Right ventricle myocardium inferior (tissue), 1 donor: Measurements from ENCODE around the gene TNFSF8. TPM values are rescaled to one million over a fixed set of nuclear protein-coding genes. Genes with fewer than 3 reads are reported as not detected.
A peak's percentile ranks its signal among the peaks of the same experiment; 100 is the strongest.

Experiments used
- ATAC-seq: fragments of 200-7000 bp; cut with Tn5 transposase; one replicate; pipeline ENCODE4 v1.9.1; 2020; ENCODE audit warnings: mild to moderate bottlenecking, moderate library complexity
- DNase-seq: peaks from one replicate; pipeline ENCODE4 v3.0.0; 2021; ENCODE audit errors: missing footprints
- intact Hi-C: fragments of 100-400 bp; cut with DNase I; formaldehyde crosslinking; loops from one replicate; pipeline ENCODE4 v1.11.0; 2022
- total RNA-seq: library from RNA; stranded (reverse); fragmentation: NEBNext Ultra II Directional; extraction: Animal tissue kit (Norgen Biotek cat#: 25700); gene quantifications from one replicate; pipeline ENCODE4 v1.2.1, GENCODE V29; 2021
- donor health status: DM: no; HTN: yes; CAD: no; lungs with severe emphysema.

Gene TNFSF8
- total RNA-seq, 1 donor from 2014 or later = 0.57 TPM

DNA sequence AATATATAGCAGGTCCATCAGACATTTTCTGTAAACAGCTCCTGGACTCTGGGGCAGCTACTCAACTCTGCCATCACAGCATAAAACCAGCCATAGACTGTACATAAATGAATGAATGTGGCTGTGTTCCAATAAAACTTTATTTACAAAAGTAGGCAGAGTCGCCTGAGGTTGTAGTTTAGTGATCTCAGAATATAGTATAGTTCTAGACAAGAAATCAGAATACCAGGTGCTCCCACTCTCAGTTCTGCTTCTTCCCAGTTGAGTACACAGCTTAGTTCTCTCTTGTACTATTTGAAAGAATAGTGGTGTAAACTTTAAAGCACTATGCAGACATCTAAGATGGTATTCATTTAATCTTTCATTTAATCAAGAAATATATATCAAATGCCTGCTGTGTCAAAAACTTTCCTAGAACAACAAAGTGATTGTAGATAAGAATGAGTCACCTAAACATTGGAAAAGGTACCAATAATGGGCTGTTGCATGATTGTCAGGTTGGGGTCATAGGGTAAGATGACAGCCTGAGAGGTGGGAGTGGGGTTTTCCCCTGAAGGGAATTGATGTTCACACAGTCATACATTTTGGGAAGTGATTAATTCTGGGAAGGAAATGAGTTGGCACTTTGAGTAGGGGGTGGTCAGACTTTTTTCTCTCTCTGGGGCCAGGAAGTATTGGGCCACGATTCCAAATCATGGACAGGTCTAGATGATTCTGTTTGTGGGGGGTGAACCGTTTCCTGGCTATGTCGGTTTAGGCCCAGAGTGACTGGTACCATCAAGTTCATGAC is 37.0 kb downstream of the TNFSF8 start:
- DNase-seq (no peak), ATAC-seq (no peak)
- intact Hi-C loops = no loop called here

DNA sequence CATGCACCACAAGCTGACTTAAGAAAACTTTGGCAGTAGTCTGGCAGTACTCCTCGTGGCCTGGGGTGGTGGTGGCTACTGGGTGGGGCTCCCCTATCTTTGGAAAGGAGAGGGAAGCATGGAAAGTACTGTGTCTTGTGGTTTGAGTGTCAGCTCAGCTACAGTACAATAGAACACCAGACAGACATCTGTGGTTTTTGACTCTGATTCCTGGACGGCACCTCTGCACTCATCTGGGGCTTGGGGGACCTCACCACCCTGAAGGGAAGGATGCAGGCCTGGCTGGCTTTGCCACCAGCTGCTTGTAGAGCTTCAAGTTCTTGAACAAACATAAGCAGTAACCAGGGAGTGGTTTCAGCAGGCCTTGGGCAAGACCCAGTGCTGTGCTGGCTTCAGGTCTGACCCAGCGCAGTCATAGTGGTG is 40.6 kb downstream of the TNFSF8 start:
- ATAC-seq = no peak
- intact Hi-C loops = no loop called here

DNA sequence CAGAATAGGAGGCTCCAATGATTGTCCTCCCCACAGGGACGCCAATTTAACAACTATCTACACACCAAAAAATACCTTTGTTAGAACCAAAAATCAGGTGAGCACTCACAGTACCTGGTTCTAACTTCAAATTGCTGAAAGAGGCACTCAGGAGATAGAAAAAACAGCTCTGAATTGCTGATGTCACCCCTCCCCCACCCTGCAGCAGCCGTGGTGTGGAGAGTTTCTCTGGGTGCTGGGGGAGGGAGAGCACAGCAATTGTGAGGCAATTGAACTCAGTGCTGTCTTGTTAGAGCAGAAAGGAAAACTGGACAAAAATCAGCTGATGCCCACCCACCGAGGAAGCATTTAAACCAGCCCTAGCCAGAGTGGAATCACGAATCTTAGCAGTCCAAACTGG is 41.8 kb downstream of the TNFSF8 start:
- ATAC-seq = no peak
- DNase-seq = no peak
- intact Hi-C loops = no loop called here

More for the DNA sequence above, 40.6 kb downstream of the TNFSF8 start:
- DNase-seq = no peak

DNA sequence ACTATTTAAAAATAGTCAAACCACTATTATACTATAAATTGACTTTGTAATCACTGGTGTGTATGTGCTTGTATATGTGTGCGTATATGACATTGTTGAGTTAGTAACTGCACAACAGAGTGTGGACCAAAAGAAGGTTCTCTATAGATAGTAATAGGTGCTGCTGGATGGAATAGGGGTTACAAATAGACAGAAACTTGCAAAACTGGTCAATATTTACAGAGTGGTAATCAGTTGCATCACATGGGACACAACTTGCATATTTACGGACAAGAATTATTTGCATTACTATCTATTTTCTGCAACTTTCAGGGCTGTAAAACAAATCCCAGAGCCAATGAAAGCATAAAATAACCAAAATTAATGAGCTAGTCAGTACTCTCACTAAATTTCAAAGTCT is 42.4 kb downstream of the TNFSF8 start:
- intact Hi-C loops = no loop called here
- DNase-seq (no peak), ATAC-seq (no peak)

DNA sequence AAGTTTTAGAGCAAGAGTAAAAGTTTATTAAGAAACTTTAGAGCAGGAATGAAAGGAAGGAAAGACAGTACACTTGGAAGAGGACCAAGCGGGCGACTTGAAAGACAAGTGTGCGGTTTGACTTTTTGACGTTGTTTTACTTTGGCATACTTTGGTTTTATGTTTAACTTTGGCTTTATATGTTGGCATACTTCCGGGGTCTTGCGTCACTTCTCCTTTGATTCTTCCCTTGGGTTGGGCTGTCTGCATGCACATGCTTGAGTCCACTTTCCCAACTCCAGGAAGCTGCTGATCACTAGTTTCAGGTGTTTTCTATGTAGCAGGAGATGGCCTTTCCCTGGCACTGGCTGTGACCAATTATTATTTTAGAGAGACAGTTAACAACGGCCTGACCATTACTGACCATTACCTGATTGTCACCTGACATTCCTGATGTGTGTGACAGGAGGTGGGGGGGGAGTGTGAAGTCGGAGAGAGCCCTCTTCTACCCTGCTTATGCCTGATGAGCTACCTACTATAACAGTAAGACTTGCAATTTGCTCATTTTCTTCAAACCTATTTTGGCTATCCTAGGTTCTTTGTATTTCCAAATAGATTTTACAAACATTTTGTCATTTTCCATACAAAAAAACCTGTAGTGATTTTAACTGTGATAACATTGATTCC is 45.5 kb downstream of the TNFSF8 start:
- DNase-seq (no peak), ATAC-seq (no peak)
- intact Hi-C loops = no loop called here

DNA sequence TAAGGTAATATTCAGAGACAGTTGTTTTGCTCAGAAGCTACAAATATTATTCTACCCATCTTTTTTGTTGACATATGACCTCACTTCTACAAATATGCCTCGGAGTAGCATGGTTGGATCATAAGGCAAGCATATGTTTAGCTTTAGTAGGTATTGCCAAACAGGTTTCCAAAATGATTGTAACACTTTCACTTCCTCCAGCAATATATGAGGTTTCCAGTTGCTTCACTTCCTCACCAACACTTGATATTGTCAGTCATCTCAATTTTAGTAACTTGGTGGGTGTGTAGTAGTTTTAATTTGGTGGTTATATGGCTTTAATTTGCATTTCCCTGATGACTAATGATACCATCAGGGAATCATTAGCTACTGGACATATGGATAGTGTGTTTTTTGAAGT is 46.7 kb downstream of the TNFSF8 start:
- intact Hi-C loops = no loop called here
- no peak for ATAC-seq
- DNase-seq = no peak

DNA sequence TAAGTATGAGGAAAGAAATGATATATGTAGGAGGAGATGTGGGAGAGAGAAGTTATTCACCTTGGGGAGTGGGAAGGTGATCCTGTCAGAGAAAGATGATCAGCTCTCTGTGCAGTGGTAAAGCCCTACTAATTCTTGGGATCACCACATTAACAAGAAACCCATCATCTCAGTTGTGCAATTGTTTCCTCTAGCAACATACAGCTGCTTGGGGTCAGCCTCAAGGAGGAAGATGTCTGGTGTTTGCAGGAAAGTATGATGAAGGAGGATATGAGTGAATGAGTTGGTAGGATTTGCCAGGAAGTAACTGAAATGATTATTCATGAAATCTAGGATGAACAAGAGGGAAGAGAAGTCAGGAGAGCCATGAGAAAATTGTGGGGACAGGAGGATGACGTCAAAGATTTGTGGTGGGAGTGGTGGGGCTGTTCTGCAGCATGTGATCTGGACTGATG is 50.1 kb downstream of the TNFSF8 start:
- DNase-seq (no peak), ATAC-seq (no peak)
- intact Hi-C loops = no loop called here

DNA sequence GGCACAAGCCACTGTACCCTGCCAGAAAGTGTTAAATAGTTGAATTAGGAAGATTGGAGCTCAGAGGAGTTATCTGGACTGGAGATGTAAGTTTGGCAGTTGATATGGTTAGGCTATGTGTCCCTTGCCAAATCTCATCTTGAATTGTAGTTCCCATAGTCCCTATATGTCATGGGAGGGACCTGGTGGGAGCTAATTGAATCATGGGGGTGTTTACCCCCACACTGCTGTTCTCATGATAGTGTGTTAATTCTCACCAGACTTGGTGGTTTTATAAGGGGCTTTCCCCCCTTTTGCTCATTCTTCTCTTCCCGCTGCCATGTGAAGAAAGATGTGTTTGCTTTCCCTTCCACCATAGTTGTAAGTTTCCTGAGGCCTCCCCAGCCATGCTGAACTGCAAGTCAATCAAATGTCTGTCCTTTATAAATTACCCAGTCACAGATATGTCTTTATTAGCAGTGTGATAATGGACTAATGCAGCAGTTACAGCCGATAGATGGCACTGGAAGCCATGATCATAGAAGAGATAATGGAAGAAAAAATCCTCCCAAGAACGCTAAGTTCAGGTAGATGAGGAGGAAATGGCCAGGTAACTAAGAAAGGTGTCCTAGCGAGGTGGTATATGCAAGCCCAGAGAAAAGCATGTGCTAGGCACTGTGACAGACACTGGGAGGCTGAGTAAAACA is 51.4 kb downstream of the TNFSF8 start:
- intact Hi-C loops = no loop called here
- DNase-seq (no peak), ATAC-seq (no peak)

DNA sequence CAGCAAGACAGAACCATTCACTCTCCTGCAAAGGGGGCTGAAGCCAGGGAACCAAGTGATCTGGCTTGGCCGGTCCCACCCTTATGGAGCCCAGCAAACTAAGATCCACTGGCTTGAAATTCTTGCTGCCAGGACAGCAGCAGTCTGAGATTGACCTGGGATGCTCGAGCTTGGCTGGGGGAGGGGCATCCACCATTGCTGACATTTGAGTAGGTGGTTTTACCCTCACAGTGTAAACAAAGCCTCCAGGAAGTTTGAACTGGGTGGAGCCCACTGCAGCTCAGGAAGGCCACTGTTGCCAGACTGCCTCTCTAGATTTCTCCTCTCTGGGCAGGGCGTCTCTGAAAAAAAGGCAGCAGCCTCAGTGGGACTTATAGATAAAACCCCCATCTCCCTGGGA is 60.5 kb downstream of the TNFSF8 start:
- no peak for DNase-seq
- intact Hi-C loops = no loop called here
- ATAC-seq = no peak

DNA sequence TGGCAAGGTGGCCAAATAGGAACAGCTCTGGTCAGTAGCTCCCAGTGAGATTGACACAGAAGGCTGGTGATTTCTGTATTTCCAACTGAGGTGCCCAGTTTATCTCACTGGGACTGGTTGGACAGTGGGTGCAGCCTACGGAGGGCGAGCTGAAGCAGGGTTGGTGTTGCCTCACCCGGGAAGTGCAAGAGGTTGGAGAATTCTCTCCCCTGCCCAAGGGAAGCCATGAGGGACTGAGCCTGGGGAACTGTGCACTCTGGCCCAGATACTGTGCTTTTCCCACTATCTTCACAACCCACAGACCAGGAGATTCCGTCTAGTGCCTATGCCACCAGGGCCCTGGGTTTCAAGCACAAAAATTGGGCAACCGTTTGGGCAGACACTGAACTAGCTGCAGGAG is 61.0 kb downstream of the TNFSF8 start:
- DNase-seq (no peak), ATAC-seq (no peak)
- intact Hi-C loops = no loop called here

DNA sequence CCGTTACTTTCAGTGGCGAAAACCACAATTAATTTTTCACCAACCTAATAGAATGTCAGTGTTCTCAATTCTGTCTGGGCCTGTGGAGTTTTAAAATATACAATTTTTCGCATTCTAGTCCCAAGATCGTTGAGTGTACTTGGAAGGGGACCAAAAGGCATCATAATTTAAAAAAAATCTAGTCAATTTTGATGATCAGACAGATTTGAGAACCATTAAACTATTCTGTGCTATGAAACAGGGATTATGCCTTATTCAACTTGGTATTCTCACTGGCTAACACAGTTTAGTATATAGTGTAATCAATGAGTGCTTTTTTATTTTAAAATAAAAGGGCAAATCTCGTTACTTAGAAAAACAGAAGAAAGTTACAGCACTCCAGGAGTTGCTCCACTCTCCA is 63.1 kb downstream of the TNFSF8 start:
- intact Hi-C loops = no loop called here
- DNase-seq = no peak
- no peak for ATAC-seq

DNA sequence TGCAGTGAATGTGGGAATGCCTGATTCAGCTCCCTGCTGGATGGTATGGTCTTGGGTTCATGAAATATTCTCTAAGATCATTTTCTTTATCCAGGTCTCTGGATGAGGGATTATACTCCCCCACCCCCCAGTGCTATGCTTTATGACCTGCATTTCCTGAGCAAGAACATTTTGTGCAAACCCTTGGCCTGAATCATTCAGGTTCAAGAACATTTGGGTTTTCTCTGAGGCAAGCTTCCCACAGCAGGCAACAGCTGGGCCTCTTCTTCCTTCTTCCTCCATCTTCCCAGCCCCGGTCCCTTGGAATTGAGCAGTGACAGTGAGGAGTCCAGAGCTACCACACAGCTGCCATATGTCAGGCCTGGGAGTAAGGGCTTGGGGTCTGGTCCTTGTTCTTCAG is 65.9 kb downstream of the TNFSF8 start:
- no peak for DNase-seq
- no peak for ATAC-seq
- intact Hi-C loops = no loop called here

DNA sequence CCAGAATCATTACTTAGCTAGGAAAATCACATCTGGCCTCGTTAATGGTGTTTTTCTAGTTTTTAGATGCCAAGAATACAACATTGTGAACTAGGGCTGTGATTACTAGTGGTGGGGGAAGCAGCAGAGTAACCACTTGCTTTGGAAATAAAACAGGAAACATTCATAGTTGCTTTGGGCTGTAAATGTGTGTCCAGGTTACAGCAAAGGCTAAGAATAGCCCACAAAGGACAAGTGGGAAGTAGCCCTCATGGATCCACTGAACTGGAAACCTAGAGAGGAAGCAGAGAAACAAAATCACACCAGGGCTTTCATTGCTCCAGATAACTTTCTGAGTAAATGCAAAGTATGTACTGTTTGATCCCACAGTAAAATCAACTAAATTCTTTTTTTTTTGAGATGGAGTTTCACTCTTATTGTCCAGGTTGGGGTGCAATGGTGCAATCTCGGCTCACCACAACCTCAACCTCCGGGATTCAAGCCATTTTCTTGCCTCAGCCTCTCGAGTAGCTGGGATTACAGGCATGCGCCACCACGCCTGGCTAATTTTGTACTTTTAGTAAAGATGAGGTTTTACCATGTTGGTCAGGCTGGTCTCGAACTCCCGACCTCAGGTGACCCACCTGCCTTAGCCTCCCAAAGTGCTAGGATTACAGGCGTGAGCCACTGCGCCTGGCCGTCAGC is 68.3 kb downstream of the TNFSF8 start:
- ATAC-seq (no peak), DNase-seq (no peak)
- intact Hi-C loops = no loop called here

DNA sequence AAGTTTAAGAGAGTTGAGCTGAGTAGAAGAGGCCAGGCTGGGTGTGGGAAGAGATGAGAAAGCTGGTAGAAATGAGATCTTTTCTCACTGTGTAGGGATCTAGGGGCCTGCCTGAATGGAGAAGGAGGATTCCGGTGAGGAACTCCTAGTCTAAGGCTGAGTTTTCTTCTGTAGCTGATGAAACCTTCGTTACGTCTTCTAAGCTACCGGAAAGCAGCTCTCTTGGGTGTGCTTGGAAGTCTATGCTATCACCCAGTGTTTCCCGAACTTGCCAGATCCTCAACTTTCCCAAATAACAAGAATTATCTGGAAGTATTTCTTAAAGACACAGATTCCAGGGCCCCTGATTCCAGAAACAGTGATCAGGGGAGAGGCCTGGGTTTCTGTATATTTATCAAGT is 69.1 kb downstream of the TNFSF8 start:
- intact Hi-C loops = no loop called here
- ATAC-seq (peak; percentile 46), DNase-seq (no peak)

DNA sequence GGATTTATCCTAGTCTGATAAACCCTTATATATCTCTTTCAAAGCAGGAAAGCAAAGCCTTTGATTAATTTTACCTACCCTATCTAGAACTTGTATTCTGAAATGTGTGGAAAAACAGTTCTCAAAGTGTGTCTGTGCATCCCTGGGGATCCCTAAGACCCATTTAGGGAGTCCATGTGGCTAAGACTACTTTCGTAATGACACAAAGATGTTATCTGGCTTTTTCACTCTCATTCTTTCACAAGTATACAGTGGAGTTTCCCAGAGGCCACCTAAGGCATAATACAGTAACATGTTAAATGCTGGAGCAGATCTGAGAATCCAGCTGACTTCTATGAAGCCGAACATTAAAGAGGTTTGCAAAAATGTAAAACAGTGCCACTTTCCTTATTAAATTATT is 70.2 kb downstream of the TNFSF8 start:
- DNase-seq = no peak
- ATAC-seq = no peak
- intact Hi-C loops = no loop called here

DNA sequence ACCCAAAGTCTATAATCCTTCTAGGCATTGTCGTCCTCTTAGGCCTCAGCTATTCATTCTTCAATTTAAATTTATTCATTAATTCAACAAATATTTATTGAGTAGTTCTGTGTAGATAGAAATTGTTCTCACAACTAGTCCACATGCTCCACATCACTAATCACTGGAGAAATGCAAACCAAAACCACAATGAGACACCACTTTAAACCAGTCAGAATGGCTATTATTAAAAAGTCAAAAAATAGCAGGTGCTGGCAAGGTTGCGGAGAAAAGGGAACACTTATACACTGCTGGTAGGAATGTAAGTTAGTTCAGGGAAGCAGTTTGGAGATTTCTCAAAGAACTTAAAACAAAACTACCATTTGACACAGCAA is 73.5 kb downstream of the TNFSF8 start:
- no peak for DNase-seq
- intact Hi-C loops = no loop called here
- no peak for ATAC-seq

DNA sequence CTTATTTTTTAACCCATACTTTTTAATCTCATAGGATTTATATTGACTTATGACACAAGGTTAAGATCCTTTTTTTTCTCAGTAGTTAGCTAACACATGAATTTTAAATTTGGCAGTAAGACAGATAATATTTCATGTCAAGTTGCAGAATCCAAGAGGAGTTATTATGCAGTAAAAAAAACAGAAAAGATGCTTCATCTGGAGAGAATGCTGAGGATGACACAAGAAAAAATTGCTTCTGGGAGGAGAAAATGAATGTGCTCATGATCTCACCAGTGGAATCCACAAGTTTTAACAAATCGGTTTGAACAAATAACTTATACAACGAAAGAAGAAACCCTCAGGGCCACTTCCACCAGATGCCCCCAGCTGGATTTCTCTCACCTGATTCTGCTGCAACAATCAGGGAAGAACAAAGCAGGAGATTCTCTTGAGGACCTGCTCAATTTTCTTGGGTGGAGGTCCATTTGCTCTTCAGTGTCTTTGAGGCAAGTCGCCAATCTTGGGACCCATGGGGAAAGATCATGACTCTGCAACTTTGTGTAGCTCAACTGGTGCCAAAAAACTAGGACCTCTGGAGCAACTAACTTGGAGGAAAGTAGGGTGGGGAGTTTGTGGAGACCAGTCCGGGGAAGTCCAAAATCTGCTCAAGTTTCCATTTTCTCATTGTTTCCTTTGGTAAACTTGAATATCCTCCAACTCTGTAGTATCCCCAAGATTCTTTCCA is 74.0 kb downstream of the TNFSF8 start:
- ATAC-seq = peak; percentile 62
- intact Hi-C loops = no loop called here

DNA sequence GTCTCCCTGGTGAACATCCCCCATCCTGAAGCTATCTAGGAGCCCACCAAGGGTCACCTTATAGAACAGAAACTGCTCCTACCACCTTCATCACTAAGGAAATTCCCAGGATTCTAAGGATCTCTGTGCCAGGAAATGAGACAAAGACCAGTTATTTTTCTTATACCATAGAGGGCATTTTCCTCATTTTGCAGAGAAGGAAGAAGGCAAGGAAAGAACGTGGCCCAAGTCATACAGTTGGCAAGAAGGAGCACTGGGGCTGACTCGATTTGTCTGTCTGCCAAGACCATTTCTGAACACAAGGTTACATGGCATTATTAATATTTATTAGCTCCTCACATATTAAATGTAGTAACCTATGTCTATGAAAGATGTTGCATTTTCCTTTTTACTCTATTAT is 74.9 kb downstream of the TNFSF8 start:
- ATAC-seq (no peak), DNase-seq (no peak)
- intact Hi-C loops = no loop called here

More for the DNA sequence above, 74.0 kb downstream of the TNFSF8 start:
- DNase-seq = no peak
